HS-5 (cell line): ENCODE results near the gene NDRG2.
"Not testable (repeated sequence)": the region's sequence is repeated elsewhere in the genome, so short reads cannot be mapped to it uniquely, and the experiment has no call there.

ENCODE experiments used
- DNase-seq: peaks from one replicate; pipeline ENCODE4 v3.0.0-alpha.2; 2012; ENCODE audit warnings: low read depth

NDRG2 gene

DNA sequence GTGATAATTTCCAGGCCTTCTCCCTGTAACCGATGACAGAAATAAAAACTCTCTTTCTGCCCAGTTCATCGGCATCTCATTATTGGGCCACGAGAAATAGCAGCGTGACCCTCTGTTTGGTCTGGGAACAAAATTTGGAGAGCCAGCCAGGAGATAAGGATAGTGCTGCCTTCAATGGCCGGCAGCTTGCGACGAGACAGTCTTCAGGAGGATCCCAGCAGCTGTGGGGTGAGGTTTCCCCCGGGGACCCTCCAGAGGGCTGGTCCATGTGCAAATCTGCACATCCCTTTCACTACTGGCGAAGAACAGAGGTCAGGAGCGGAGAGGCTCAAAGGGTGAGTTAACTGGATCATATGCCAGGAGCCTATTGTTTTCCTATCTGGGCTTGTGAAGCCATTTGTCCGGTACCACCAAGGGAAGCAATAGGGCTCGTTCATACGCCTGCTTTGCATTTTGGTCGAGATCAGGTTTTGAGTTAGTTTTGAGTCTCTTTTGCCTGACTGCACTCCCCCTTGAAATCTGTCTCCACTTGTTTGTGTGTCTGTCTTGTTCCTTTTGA is 21.0 kb downstream of the NDRG2 start:
- DNase-seq: no peak

DNA sequence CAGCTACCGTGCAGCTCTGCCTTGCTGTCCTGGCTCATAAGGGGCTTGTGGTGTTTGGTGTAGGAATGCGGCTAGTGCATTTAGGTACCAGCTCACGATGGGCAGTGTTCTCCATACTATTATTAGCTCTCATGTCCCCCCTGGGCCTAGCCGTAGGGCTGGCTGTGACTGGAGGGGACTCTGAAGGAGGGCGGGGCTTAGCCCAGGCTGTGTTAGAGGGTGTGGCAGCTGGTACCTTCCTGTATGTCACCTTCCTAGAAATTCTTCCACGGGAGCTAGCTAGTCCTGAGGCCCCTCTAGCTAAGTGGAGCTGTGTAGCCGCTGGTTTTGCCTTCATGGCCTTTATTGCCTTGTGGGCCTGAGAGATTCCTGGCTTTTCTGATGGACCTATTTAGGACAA is 23.6 kb downstream of the NDRG2 start:
- no peak for DNase-seq

DNA sequence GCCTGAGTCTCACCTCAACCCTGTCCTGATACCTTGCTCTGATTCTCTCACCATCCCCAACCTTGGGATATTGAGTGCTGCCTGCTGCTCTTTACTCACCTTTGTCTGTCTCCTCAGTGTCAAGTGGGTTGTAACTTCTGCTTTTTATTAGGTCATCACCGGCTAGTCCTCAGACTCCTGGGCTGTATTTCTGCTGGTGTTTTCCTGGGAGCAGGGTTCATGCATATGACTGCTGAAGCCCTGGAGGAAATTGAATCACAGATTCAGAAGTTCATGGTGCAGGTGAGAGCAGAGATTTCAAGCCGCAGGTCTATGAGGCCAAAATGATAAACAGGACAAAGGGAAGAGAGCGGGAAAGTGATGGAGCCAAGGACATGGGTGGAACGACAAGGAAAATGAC is 25.3 kb downstream of the NDRG2 start:
- no peak for DNase-seq

DNA sequence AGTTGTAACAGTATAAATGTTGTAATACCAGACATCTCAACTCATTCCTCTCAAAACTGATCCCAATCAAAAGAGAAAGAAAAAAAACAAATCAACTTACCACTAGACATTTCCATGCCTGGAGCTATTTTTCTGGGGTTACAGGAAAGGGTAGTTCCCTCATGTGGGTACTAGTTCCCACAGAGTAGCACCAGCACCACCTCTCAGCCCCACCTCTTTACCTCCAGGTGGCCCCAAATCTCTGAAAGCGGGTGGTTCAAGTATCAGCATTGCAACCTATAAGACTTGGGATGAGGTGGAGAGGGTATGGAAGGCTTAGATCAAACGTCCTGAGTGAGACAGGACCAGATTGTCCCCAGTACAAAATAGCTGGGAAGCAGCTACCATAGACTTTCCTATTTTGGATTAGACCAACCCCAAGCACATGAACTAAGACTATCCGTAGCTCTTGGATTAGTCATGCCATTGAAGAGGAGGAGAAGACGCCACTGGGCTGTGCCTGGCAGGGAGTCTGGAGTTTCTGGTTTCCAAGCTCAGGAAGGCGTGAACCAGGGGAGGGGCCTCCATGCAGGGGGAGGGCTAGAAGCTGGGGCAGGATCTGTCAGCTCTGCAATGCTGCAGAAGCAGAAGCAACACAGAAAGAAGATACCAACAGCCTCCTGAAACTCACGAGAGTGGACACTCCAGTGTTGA is 26.0 kb downstream of the NDRG2 start, which contains the start of gene SLC39A2:
Gene SLC39A2, plus strand, starts transcription at position 620 of the 693 bp plus-strand sequence. CDS start 154 bp downstream, outside the sequence.
- no peak for DNase-seq

DNA sequence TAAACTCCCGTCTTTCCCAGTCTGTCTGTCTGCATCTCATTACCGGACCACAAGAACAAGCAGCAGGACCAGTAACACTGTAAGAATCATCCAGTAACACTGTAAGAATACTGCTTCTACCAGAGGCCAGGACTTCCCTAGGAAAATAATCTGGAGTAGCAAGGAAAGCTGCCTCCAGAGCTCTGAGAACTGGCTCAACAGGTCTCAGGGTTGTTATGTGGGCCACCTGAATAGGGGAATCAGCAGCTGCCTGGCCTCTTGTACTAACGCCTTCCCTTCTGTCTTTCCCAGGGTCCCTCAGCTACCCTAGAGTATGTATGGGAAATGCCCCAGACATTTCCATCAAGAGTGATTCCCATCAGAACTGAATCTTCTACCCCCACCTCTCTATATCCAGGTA is 26.7 kb downstream of the NDRG2 start:
- no peak for DNase-seq

DNA sequence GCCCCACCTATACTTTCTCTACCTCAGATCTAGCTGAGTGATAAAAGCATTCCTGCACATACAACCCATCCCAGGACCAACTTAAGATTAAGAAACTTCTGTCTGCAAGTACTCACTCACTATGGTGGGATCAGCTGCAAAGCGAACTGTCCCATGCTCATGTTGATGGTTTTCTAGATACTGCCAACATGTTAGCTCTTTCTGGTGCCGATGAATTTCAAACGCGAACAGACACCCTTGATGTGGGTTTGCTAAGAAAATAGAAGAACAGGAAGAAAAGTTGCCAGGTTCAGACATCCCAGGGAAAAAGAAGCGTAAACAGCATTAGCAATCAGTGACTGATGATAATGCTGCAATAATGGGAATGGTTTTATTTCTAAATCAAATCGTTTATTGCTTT is 27.3 kb downstream of the NDRG2 start:
- no peak for DNase-seq

DNA sequence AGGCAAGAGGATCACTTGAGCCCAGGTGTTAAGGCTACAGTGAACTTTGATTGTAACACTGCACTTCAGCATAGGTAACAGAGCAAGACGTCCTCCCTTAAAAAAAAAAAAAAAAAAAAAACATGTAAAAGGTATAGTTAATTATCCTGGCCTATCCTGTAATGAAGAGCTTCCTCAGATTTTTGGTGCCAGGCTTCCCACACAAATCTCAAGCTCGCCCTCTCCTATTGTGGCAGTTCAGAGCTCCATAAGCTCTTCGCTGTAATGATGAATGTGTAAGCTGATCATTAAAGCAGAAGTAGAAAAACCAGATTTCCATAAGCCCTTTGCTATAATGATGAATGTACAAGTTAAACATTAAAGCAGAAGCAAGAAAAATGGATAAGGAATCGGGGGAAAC is 27.7 kb downstream of the NDRG2 start:
- DNase-seq: no peak

DNA sequence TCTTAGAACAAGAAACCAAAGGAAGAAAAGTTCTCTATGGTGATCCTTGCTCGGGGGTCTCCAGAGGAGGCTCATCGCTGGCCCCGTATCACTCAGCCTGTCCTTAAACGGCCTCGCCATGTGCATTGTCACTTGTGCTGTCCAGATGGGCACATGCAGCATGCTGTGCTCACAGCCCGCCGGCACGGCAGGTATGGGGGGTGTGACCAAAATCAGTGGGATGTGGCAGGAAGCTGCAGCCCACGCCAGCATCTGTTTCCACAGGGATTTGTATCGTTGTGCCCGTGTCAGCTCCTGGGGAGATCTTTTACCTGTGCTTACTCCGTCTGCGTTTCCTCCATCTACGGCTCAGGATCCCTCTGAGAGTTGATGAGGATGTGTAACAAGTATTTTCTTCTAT is 28.3 kb downstream of the NDRG2 start:
- DNase-seq: no peak

DNA sequence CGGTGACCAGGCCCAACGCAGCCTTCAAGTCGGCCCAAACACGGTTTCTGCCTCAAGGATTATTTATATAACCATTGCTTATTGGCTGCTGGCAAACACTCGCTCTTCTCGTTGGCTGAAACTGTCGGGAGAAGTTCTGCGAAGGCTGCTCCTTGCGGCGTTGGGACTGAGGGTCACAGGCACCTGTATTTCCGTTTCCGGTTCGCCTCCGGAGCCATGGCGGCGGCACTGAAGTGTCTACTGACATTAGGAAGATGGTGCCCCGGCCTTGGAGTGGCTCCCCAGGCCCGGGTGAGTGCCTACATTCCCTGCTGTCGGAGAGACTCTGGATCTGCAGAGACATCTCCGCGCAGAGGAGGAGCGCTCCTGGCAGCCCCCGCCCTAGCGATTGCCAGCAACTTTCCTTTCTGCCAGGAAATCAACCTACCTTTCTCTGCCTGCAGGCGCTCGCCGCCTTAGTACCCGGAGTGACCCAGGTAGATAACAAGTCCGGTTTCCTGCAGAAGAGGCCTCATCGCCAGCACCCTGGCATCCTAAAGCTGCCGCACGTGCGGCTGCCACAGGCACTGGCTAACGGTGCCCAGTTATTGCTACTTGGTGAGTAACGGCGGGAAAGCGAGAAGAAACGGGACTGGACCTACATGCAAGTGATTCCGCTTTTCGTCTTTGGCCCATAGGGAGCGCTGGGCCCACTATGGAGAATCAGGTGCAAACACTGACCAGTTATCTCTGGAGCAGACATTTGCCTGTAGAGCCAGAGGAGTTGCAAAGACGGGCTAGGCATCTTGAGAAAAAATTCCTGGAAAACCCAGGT is 34.9 kb downstream of the NDRG2 start, which contains the start of gene METTL17:
Gene METTL17, plus strand, starts transcription at position 194 of the 814 bp plus-strand sequence. Its CDS starts 23 bp downstream, at position 217.
- peak; percentile 89 for DNase-seq

DNA sequence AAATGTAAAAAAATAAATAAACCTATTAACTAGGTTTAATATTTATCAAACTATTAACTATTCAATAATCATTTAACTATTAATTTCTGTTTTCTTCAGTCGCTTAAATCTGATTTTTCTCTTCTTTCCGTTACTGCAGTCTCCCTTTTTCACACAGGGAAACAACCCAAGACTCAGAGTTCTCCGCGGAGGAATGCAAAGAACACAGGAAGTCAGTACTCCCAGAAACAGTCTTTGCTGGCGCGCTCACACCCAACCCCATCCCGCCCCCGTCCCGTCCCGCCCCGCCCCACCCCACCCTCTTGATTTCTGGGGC is 35.4 kb downstream of the NDRG2 start:
- no peak for DNase-seq

DNA sequence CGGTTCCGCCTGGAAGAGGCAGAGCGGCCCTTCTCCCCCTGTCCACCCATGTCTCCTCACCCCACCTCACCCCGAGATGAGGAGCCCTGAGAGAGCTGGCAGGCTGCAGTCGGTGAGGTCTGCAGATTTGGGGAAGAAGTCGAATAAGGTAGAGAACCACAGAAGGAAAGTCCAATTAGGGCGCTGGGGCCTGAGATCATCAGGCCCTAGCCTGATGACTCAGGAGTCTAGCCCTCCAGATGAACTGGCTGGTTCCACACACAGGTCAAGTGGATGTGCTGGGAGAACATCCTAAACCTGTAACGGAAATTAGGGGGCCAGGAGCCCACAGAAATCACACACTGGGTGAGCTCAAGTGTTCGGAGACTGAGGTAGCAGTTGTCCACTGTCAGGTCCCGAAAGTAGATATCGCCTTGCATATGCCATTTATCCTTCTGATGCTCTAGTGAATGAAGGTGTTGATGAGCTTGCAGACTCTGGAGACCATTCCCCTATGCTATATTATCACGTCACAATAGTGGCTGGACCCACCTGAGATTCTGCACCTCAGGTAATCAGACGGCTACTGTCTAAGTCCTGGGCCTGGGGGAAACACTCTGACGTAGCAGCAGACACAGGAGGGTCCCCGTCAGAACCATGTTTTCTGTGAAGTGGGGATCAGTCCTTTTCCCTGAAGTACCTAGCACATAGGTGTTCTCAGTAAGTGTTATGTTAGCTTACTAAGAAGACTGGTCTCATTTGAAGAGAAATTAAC is 36.0 kb downstream of the NDRG2 start:
- no peak for DNase-seq

DNA sequence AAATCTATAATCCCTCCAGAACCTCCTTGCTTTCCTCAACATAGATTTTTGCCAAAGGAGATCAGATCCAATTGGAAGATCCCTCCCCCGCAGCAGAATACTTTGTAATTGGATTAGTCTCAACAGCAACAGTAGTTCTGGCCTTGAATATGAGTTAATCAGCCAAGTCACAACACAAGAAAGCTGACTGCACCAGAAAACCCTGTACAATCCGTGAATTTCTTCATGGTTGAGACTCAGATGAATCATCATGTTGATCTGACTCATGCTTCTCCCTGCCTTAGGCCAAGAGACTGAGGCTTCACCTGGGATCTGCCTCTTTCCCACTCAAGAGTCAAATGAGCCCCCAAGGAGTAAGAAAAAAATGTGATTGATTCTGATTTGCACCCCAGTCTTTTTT is 38.0 kb downstream of the NDRG2 start:
- peak; percentile 82 for DNase-seq

DNA sequence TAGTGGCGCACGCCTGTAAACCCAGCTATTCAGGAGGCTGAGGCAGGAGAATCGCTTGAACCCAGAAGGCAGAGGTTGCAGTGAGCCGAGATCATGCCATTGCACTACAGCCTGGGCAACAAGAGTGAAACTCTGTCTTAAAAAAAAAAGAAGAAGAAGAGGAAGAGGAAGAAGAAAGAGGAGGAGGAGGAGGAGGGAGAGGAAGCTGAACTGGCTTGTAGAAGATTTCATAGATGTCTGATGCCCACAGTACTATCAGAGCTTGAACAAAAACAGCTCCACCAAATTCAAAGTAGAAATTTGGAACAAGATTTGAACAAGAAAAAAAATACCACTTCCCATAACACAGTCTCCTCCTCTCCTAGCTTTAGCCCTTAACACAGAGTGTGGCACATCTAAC is 39.2 kb downstream of the NDRG2 start:
- DNase-seq: not testable (repeated sequence)

DNA sequence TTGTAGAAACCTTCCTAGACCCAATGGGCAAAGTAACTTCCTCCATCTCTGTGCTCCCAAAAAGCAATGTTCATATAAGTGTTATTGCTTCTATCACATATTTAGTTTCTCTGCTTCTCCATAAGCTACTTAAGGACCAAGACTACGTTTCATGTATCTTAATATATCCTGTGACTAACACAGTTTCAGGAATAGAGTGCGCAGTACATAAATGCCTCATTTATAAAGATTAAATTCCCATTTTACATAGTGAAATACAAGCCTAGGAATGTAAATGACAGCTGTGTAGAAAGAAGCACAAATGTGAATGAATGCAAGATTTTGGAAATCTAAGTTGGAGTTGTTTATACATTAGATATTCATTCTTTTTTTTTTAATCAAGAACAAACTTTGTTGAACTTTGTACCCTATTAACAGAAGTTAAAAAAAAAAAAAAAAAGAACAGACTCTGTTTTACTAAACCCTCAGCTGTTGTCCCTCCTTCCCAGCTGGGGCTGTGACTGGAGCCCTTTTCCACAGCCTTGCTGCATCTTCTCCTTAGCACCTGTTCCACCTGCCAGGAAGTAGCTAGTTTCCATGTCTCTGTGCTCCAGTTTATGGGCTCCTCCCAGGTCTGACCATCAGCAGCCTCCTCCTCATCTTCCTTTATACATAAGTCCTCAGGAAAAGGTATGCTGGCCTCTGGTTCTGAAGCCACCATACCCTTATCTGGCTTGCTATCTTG is 42.1 kb downstream of the NDRG2 start:
- no peak for DNase-seq

DNA sequence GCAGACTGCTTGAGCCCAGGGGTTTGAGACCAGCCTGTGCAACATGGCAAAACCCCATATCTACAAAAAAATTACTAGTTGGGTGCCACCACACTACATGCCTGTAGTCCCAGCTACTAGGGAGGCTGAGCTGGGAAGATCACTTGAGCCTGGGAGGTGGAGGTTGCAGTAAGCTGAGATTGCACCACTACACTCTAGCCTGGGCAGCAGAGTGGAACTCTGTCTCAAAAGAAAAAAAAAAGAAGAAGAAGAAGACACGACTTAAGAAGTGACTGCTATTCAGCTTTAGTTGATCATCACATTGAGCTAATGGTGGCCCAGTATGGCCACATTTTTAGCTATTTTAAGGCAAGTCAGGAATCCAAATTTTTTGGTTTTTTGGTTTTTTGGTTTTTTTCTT is 44.0 kb downstream of the NDRG2 start:
- DNase-seq: no peak

DNA sequence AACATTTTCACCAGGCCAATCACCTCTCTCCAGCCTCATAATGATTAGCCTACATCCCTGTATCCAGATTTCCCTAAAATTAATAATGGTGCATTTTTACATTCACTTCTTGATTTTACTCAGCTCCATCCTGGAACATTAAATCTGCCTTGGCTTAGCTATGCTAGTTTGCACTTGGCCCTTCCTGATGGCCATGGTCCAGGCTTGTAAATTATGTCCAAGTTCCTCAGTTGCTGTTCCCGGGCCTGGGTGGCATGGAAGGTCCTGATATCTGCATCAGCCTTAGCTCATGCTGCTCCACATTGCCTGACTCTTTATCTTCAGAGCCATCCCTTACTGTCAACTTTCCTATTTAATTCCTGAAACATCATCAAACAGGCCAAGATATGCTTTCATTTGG is 46.2 kb downstream of the NDRG2 start:
- no peak for DNase-seq

DNA sequence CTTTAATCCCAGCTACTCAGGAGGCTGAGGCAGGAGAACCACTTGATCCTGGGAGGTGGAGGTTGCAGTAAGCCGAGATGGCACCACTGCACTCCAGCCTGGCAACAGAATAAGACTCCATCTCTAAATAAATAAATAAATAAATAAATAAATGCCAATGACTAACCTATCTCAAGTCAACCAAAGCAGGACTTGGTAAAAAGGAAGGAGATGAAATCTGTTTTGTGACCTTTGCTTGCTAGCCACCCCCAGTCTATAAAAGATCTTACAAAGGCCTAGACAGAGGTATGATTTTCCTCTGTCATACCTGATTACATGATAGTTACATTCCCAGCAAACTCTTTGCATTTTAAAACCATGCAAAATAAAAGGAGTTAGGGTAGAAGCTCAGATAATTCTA is 48.6 kb downstream of the NDRG2 start:
- DNase-seq: no peak

DNA sequence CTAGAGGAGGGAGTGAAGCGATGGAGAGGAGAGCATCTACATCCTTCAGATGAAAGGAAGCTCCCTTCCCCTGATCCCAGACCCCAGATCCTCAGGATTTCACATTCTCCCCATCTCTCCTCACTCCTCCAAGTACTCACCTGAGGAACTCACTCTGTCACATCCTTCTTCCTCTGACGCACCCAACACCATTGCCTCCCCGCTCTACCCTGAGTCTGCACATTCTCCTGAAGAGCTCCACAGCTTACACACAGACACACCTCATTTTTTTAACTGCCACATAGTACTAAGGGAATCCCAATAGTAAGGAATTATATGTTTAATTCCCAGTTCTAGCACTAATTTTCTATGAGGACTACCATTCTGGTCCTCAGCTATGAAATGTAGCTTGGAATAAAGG is 51.4 kb downstream of the NDRG2 start:
- DNase-seq: no peak

DNA sequence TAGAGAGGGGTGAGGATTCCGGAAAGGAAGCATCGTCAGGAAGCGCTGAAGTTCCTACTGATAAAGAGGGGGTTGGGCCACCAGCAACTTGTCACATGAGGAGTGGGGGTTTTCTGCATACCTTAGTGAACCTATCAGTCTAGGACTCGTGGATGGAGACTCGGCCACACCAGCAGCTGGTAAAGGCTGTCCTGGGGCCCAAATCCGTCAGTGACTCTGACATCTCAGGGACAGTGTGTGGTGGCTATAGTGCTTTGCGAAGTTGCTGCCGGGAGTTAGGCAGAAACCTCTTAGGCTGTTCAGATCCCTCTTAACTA is 53.2 kb downstream of the NDRG2 start:
- no peak for DNase-seq

DNA sequence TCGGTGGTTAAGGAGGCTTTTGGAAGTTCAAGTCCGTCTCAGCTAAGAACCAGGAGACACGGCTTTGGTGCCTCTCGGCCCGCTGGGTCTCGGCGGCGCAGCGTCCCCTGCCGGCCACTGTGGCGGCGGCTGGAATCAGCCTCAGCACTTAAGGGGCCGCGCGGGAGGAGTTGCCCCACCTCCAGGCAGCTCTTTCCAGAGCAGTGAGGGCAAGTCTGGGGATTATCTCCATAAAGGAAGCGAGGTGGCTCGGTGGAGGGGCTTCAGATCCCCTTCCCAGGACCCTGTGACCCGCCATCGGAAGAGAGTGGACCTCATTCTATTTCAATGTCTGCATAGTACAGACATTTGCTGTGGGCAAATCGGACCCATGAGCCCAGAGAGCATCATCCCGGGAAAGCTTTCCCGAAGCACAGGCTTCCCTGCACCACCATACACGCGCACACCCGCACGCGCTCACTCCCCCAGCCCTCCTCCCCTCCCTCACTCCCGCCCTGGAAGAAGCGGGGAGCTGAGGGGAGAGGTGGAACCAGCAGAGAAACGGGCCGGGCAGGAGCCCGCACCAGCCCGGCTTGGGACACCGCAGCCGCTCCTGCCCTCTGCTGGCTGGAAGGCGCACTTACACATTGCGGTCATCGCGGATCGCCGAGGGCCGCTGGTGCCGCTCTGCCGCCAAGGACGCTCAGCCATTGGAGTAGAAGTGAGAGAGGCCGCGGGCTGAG is 53.7 kb downstream of the NDRG2 start:
- peak; percentile 46 for DNase-seq

DNA sequence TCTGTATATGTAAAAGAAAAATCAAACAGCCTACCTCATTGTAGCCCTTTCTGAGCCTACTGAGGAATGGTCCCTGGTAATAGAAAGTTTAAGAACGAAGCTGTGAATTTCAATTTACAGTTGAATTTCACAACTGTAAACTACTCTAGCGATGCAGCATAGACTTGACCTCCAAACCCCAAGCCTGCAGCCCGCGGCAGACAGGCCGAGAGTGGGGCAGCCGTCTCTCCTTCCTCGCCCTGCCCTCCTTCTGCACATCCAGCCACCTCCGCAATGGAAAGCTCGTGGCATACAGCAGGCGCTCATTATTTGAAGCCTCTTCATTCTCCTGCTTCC is 54.2 kb downstream of the NDRG2 start:
- no peak for DNase-seq

DNA sequence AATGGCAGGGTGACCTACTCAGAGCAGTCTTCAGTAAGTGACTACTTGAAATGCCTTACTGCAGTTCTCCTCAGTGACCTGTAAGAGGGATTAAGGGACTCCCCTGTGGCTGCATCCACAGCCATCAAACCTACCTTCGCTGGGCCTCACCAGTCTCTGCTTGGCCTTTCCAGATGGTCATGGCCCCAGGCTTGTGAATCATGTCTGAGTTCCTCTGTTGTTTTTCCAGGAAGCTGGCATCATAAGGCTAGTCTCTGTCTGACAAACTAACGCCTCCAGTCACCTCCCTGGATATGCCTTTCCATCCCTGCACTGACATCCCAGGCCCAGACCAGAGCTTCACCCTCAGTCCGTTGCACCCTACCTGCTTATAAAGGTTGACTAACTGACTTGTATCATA is 55.5 kb downstream of the NDRG2 start:
- DNase-seq: no peak
